Uterus (tissue), 2 donors: ENCODE results near the gene PTPRM.

Experiments
- POLR2A ChIP-seq, 2 donors: fragments of 450-650 bp; IDR thresholded peaks; one replicate each; pipeline ENCODE4 v1.6.1; 2016; ENCODE audit warnings: antibody characterized with exemption in 2 of 2, mild to moderate bottlenecking in 1 of 2, moderate library complexity in 1 of 2
- TF ChIP-seq, protein P1 (sequence below), 4 experiments: fragments of 200-600 bp in 2 of 4; fragments of 450-650 bp in 2 of 4; sonication (generic) in 2 of 4; IDR thresholded peaks; one replicate each; pipeline ENCODE4 v1.5.1; 2016 to 2019; ENCODE audit warnings: antibody characterized with exemption in 4 of 4, mild to moderate bottlenecking in 2 of 4, moderate library complexity in 1 of 4

DNA sequence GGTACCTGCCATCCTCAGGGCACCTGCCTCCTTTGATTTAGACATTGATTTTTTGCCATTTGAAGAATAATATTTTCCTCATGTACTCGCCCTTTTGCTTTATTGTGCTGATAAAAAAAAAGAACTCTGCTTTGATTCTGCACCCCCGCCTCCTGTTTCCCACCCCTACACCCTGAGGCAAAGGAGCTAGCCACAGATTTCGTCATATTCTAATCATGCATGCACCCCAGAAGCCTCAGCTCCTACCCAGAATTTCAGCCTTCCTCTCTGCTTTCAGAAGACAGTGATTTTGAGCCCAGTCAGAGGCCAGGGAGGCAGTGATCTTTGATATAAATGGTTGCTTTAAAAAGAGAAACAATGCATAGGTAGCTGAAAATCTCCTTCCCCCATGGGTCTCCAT is 329.0 kb downstream of the PTPRM start:
- TF ChIP-seq, protein P1, sequence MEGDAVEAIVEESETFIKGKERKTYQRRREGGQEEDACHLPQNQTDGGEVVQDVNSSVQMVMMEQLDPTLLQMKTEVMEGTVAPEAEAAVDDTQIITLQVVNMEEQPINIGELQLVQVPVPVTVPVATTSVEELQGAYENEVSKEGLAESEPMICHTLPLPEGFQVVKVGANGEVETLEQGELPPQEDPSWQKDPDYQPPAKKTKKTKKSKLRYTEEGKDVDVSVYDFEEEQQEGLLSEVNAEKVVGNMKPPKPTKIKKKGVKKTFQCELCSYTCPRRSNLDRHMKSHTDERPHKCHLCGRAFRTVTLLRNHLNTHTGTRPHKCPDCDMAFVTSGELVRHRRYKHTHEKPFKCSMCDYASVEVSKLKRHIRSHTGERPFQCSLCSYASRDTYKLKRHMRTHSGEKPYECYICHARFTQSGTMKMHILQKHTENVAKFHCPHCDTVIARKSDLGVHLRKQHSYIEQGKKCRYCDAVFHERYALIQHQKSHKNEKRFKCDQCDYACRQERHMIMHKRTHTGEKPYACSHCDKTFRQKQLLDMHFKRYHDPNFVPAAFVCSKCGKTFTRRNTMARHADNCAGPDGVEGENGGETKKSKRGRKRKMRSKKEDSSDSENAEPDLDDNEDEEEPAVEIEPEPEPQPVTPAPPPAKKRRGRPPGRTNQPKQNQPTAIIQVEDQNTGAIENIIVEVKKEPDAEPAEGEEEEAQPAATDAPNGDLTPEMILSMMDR (IDR thresholded peaks at IDR 0.05), result no peak
- no peak for TF ChIP-seq POLR2A (IDR thresholded peaks at IDR 0.05)
